ENCODE measurements around the gene JADE1. TPM values are rescaled to one million over a fixed set of nuclear protein-coding genes. Genes with fewer than 3 reads are reported as not detected.

Gene JADE1
- total RNA-seq, 1 donor from 2014 or later: 6.6 TPM

DNA sequence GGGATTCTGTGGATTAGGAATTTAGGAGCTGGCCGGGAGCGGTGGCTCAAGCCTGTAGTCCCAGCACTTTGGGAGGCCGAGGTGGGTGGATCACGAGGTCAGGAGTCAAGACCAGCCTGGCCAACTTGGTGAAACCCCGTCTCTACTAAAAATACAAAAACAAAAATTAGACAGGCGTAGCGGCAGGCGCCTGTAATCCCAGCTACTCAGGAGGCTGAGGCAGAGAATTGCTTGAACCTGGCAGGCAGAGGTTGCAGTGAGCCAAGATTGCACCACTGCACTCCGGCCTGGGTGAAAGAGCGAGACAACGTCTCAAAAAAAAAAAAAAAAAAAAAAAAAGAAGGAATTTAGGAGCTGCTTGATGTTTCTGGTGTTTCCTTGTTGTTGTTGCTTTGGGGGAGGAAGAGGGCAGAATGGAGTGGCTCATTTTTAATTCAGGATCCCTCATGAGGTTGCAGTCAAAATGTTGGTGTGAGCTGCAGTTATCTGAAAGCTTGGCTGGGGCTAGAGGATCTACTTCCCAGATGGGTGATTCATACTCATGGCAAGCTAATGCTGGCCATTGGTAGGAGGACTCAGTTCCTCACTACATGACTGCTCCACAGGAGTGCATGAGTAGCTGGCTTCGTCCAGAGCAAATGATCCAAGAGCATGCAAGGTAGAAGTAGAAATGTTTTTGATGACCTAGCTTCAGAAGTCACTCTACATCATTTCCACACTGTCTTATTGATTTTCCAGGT, 26.5 kb upstream of the JADE1 start:
- H3K4me3 ChIP-seq (ENCODE audit: low read depth, low read length): no peak overlapping the region
- no peaks in the 10 kb centered on the region for H3K36me3 ChIP-seq (ENCODE audit: control insufficient read depth, insufficient read depth, low read length)
- no peaks in the 10 kb centered on the region for H3K27me3 ChIP-seq (ENCODE audit: control insufficient read depth, insufficient read depth, low read length)
- FAIRE-seq: no peak
- DNase-seq (ENCODE audit: low read depth): peak; percentile 45
- TF ChIP-seq, protein P1, sequence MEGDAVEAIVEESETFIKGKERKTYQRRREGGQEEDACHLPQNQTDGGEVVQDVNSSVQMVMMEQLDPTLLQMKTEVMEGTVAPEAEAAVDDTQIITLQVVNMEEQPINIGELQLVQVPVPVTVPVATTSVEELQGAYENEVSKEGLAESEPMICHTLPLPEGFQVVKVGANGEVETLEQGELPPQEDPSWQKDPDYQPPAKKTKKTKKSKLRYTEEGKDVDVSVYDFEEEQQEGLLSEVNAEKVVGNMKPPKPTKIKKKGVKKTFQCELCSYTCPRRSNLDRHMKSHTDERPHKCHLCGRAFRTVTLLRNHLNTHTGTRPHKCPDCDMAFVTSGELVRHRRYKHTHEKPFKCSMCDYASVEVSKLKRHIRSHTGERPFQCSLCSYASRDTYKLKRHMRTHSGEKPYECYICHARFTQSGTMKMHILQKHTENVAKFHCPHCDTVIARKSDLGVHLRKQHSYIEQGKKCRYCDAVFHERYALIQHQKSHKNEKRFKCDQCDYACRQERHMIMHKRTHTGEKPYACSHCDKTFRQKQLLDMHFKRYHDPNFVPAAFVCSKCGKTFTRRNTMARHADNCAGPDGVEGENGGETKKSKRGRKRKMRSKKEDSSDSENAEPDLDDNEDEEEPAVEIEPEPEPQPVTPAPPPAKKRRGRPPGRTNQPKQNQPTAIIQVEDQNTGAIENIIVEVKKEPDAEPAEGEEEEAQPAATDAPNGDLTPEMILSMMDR (IDR thresholded peaks at IDR 0.05; ENCODE audit: insufficient read depth, low read length, severe bottlenecking): no peak

GRCh38 chr4:128787509-128788311, 21.8 kb upstream of the JADE1 start:
- no peaks in the 10 kb centered on the region for H3K27me3 ChIP-seq (ENCODE audit: control insufficient read depth, insufficient read depth, low read length)
- DNase-seq (ENCODE audit: low read depth) (no peak), FAIRE-seq (no peak)
- no peak overlapping the region for H3K4me3 ChIP-seq (ENCODE audit: low read depth, low read length)
- H3K36me3 ChIP-seq (ENCODE audit: control insufficient read depth, insufficient read depth, low read length): no peaks in the 10 kb centered on the region
- TF ChIP-seq, protein P1 (IDR thresholded peaks at IDR 0.05; ENCODE audit: insufficient read depth, low read length, severe bottlenecking): no peak

GRCh38 chr4:128793859-128794672, 15.4 kb upstream of the JADE1 start:
- TF ChIP-seq, protein P1 (IDR thresholded peaks at IDR 0.05; ENCODE audit: insufficient read depth, low read length, severe bottlenecking): no peak
- FAIRE-seq (no peak), DNase-seq (ENCODE audit: low read depth) (no peak)
- no peaks in the 10 kb centered on the region for H3K27me3 ChIP-seq (ENCODE audit: control insufficient read depth, insufficient read depth, low read length)
- no peaks in the 10 kb centered on the region for H3K36me3 ChIP-seq (ENCODE audit: control insufficient read depth, insufficient read depth, low read length)
- H3K4me3 ChIP-seq (ENCODE audit: low read depth, low read length): no peak overlapping the region

- Histone ChIP-seq H3K4me3 (ENCODE audit: low read depth, low read length) (no peak overlapping the region), H3K27me3 (ENCODE audit: control insufficient read depth, insufficient read depth, low read length) (no peaks in the 10 kb centered on the region), H3K36me3 (ENCODE audit: control insufficient read depth, insufficient read depth, low read length) (no peaks in the 10 kb centered on the region)
- TF ChIP-seq, protein P1 (IDR thresholded peaks at IDR 0.05; ENCODE audit: insufficient read depth, low read length, severe bottlenecking): no peak
- DNase-seq (ENCODE audit: low read depth) (peak; percentile 87), FAIRE-seq (no peak)
These were observed 12.6 kb upstream of the JADE1 start for GRCh38 chr4:128796934-128797333.

- Histone ChIP-seq H3K4me3 (ENCODE audit: low read depth, low read length) (no peak overlapping the region), H3K27me3 (ENCODE audit: control insufficient read depth, insufficient read depth, low read length) (no peaks in the 10 kb centered on the region), H3K36me3 (ENCODE audit: control insufficient read depth, insufficient read depth, low read length) (no peaks in the 10 kb centered on the region)
- DNase-seq (ENCODE audit: low read depth) (no peak), FAIRE-seq (peak; percentile 55)
- TF ChIP-seq, protein P1 (IDR thresholded peaks at IDR 0.05; ENCODE audit: insufficient read depth, low read length, severe bottlenecking): no peak
These were observed 9.2 kb upstream of the JADE1 start for GRCh38 chr4:128800284-128800683.

Measured in bronchial epithelial cell (primary cell).